WTC11 (cell line): ENCODE data around the gene XAGE1B. TPM values are rescaled to one million over a fixed set of nuclear protein-coding genes. Genes with fewer than 3 reads are reported as not detected.
"Not testable (repeated sequence)": the region's sequence is repeated elsewhere in the genome, so short reads cannot be mapped to it uniquely, and the experiment has no call there.

ENCODE experiments used
- ATAC-seq: fragments of 200-7000 bp; cut with Tn5 transposase; 2 replicates; pipeline ENCODE4 v1.10.0; 2021; ENCODE audit warnings: mild to moderate bottlenecking, moderate library complexity
- CTCF ChIA-PET: fragments of 300-600 bp; sonication (Branson Sonifier 250); formaldehyde crosslinking; loops from one replicate; lab custom pipeline; 2021; ENCODE audit warnings: antibody characterized with exemption; lab: Charles Lee
- POLR2A ChIA-PET: fragments of 350-600 bp; sonication (Branson Sonifier 250); formaldehyde crosslinking; loops from one replicate; lab custom pipeline; 2021; ENCODE audit warnings: antibody characterized with exemption; lab: Charles Lee
- DNase-seq: peaks from one replicate; pipeline ENCODE4 v3.0.0; 2021; ENCODE audit warnings: low spot score
- H3K27ac Mint-ChIP-seq: 2 replicates; pipeline ENCODE4 v1.8.0; 2021; ENCODE audit warnings: mixed read lengths
- H3K27me3 Mint-ChIP-seq: 2 replicates; pipeline ENCODE4 v1.8.0; 2021; ENCODE audit warnings: low read depth, mild to moderate bottlenecking, moderate library complexity, mixed read lengths
- H3K36me3 Mint-ChIP-seq: 2 replicates; pipeline ENCODE4 v1.8.0; 2021; ENCODE audit warnings: mixed read lengths
- H3K4me1 Mint-ChIP-seq: 2 replicates; pipeline ENCODE4 v1.8.0; 2022; ENCODE audit warnings: mixed read lengths
- H3K4me3 Mint-ChIP-seq: 2 replicates; pipeline ENCODE4 v1.8.0; 2021; ENCODE audit warnings: mild to moderate bottlenecking, moderate library complexity, mixed read lengths
- H3K9me3 Mint-ChIP-seq: 2 replicates; pipeline ENCODE4 v1.8.0; 2021; ENCODE audit warnings: mixed read lengths
- AR ChIP-seq: fragments of 250-450 bp; sonication (Bioruptor Pico); IDR thresholded peaks from 2 replicates; pipeline ENCODE4 v1.9.0; 2021; ENCODE audit warnings: mild to moderate bottlenecking
- CDX4 ChIP-seq: fragments of 250-450 bp; sonication (Bioruptor Pico); IDR thresholded peaks from 2 replicates; pipeline ENCODE4 v1.9.0; 2021; ENCODE audit warnings: moderate library complexity, mild to moderate bottlenecking, inconsistent platforms, borderline replicate concordance
- ERG ChIP-seq: fragments of 250-450 bp; sonication (Bioruptor Pico); IDR thresholded peaks from 2 replicates; pipeline ENCODE4 v1.8.0; 2021; ENCODE audit warnings: mild to moderate bottlenecking
- ESRRA ChIP-seq: sonication (generic); formaldehyde crosslinking; IDR thresholded peaks from 2 replicates; pipeline ENCODE4 v1.8.1; 2022; ENCODE audit warnings: mild to moderate bottlenecking, missing genetic modification reagents, borderline replicate concordance
- ETV6 ChIP-seq: sonication (generic); formaldehyde crosslinking; IDR thresholded peaks from 2 replicates; pipeline ENCODE4 v1.8.1; 2022; ENCODE audit warnings: mild to moderate bottlenecking, missing genetic modification reagents
- GTF2I ChIP-seq: fragments of 250-450 bp; sonication (Bioruptor Pico); conservative IDR thresholded peaks from 2 replicates; pipeline ENCODE4 v1.4.0; 2021; ENCODE audit warnings: mild to moderate bottlenecking
- JUN ChIP-seq: sonication (generic); formaldehyde crosslinking; IDR thresholded peaks from 2 replicates; pipeline ENCODE4 v1.8.0; 2023; ENCODE audit warnings: mild to moderate bottlenecking, missing genetic modification reagents
- MXD4 ChIP-seq: fragments of 250-450 bp; sonication (Bioruptor Pico); IDR thresholded peaks from 2 replicates; pipeline ENCODE4 v1.8.0; 2021; ENCODE audit warnings: mild to moderate bottlenecking, moderate library complexity, borderline replicate concordance
- NFYB ChIP-seq: sonication (generic); formaldehyde crosslinking; conservative IDR thresholded peaks from 2 replicates; pipeline ENCODE4 v1.8.0; 2022; ENCODE audit warnings: low read depth, missing genetic modification reagents
- NR1H2 ChIP-seq: sonication (generic); formaldehyde crosslinking; IDR thresholded peaks from 2 replicates; pipeline ENCODE4 v1.9.0; 2021; ENCODE audit warnings: mild to moderate bottlenecking, moderate library complexity, missing genetic modification reagents
- PRDM15 ChIP-seq: sonication (generic); formaldehyde crosslinking; IDR thresholded peaks from 2 replicates; pipeline ENCODE4 v1.8.0; 2022; ENCODE audit warnings: missing genetic modification reagents
- SMAD4 ChIP-seq: sonication (generic); formaldehyde crosslinking; IDR thresholded peaks from 2 replicates; pipeline ENCODE4 v1.8.0; 2022; ENCODE audit warnings: mild to moderate bottlenecking, missing genetic modification reagents
- ZNF263 ChIP-seq: sonication (generic); formaldehyde crosslinking; IDR thresholded peaks from 2 replicates; pipeline ENCODE4 v1.8.1; 2022; ENCODE audit warnings: low read depth, mild to moderate bottlenecking, moderate library complexity, missing genetic modification reagents
- ZNF423 ChIP-seq: fragments of 250-450 bp; sonication (Bioruptor Pico); IDR thresholded peaks from 2 replicates; pipeline ENCODE4 v2.1.2; 2022; ENCODE audit warnings: mild to moderate bottlenecking, moderate library complexity
- total RNA-seq: library from RNA; stranded (reverse); gene quantifications from 3 replicates; pipeline ENCODE4 v1.2.3, GENCODE V29; 2021

The XAGE1B gene
- total RNA-seq, 1 experiment from 2014 or later, result 0.37 TPM

- no peak for TF ChIP-seq CDX4
- TF ChIP-seq GTF2I (CRISPR knock-in tag), result no peak
- no peak for TF ChIP-seq ETV6 (CRISPR knock-in tag)
- TF ChIP-seq PRDM15 (CRISPR knock-in tag), result no peak
- TF ChIP-seq ZNF263 (CRISPR knock-in tag), result no peak
- TF ChIP-seq, all 79 proteins: peak for 0
These were observed 39.9 kb upstream of the XAGE1B start (continued) for GRCh38 chrX:52556741-52557140.

- TF ChIP-seq ESRRA, result no peak
- no peak for TF ChIP-seq ZNF263 (CRISPR knock-in tag)
- TF ChIP-seq AR (CRISPR knock-in tag), result no peak
- no peak for TF ChIP-seq NR1H2
- no peak for TF ChIP-seq SMAD4
- no peak for TF ChIP-seq ERG (CRISPR knock-in tag)
- TF ChIP-seq ZNF423 (CRISPR knock-in tag), result no peak
- no peak for TF ChIP-seq JUN (CRISPR knock-in tag)
- TF ChIP-seq NFYB (CRISPR knock-in tag), result no peak
- no peak for TF ChIP-seq MXD4 (CRISPR knock-in tag)
- no peak for ATAC-seq
- Mint-ChIP-seq H3K27ac (no peak overlapping the region), H3K27me3 (peaks cover 8% of the 10 kb centered on the region), H3K4me1 (no peaks in the 10 kb centered on the region), H3K4me3 (no peak overlapping the region), H3K9me3 (peaks cover 6% of the 10 kb centered on the region), H3K36me3 (no peaks in the 10 kb centered on the region)
- DNase-seq, result no peak
- CTCF ChIA-PET, result no interaction called here
- POLR2A ChIA-PET, result no interaction called here
These were observed 37.3 kb upstream of the XAGE1B start for GRCh38 chrX:52553995-52554642.

GRCh38 chrX:52548769-52549168 lies 31.9 kb upstream of the XAGE1B start:
- CTCF ChIA-PET, H3K36me3 Mint-ChIP-seq, H3K9me3 Mint-ChIP-seq: not testable (repeated sequence)

More at GRCh38 chrX:52548769-52549168, 31.9 kb upstream of the XAGE1B start:
- POLR2A ChIA-PET, H3K27ac Mint-ChIP-seq, H3K4me3 Mint-ChIP-seq, ATAC-seq, H3K27me3 Mint-ChIP-seq, DNase-seq, H3K4me1 Mint-ChIP-seq: not testable (repeated sequence)
